Neuronal stem cell (in vitro differentiated cells): Measurements from ENCODE around the gene COG7.
A peak's percentile ranks its signal among the peaks of the same experiment; 100 is the strongest.
"Not testable (repeated sequence)": the region's sequence is repeated elsewhere in the genome, so short reads cannot be mapped to it uniquely, and the experiment has no call there.

ENCODE experiments used
- DNase-seq: peaks from one replicate; pipeline ENCODE4 v3.0.0-alpha.2; 2013; ENCODE audit warnings: low spot score
- H2AFZ ChIP-seq: one replicate; pipeline ENCODE4 v1.6.1; 2013; ENCODE audit warnings: mild to moderate bottlenecking, low read length, inconsistent platforms
- H2AK5ac ChIP-seq: 2 replicates; pipeline ENCODE4 v1.6.1; 2013; ENCODE audit warnings: low read depth, mild to moderate bottlenecking, inconsistent platforms, low read length, moderate library complexity, mixed read lengths
- H2BK120ac ChIP-seq: 2 replicates; pipeline ENCODE4 v1.6.1; 2013; ENCODE audit warnings: low read depth, mild to moderate bottlenecking, inconsistent platforms, low read length, moderate library complexity, mixed read lengths
- H2BK12ac ChIP-seq: one replicate; pipeline ENCODE4 v1.6.1; 2013; ENCODE audit warnings: low read length, inconsistent platforms
- H2BK15ac ChIP-seq: 2 replicates; pipeline ENCODE4 v1.6.1; 2013; ENCODE audit warnings: mild to moderate bottlenecking, low read length, inconsistent platforms, mixed read lengths
- H2BK5ac ChIP-seq: one replicate; pipeline ENCODE4 v1.6.1; 2013; ENCODE audit warnings: inconsistent platforms, mild to moderate bottlenecking, low read length, moderate library complexity
- H3K14ac ChIP-seq: one replicate; pipeline ENCODE4 v1.6.1; 2013; ENCODE audit warnings: low read length, inconsistent platforms
- H3K18ac ChIP-seq: 2 replicates; pipeline ENCODE4 v1.6.1; 2013; ENCODE audit warnings: low read length, inconsistent platforms
- H3K23ac ChIP-seq: 2 replicates; pipeline ENCODE4 v1.6.1; 2013; ENCODE audit warnings: low read depth, mild to moderate bottlenecking, mixed read lengths, low read length, inconsistent platforms; ENCODE audit not compliant: poor library complexity
- H3K27ac ChIP-seq: replicated peaks from 3 replicates; pipeline ENCODE4 v1.5.1; 2013; ENCODE audit warnings: low read length, inconsistent platforms
- H3K27me3 ChIP-seq, 3 experiments: 2 replicates each; pipeline ENCODE4 v1.6.1; 2013; ENCODE audit warnings: low read length in 3 of 3, mild to moderate bottlenecking in 2 of 3, inconsistent platforms in 1 of 3, low read depth in 1 of 3, mixed read lengths in 1 of 3, moderate library complexity in 1 of 3; ENCODE audit not compliant: control insufficient read depth in 3 of 3, insufficient read depth in 3 of 3
- H3K36me3 ChIP-seq, 2 donors: replicated peaks in 1 of 2; 2 replicates each; pipeline ENCODE4 v1.6.1; 2013; ENCODE audit warnings: low read length in 2 of 2; ENCODE audit not compliant: control insufficient read depth in 2 of 2, insufficient read depth in 2 of 2
- H3K4ac ChIP-seq: 2 replicates; pipeline ENCODE4 v1.6.1; 2013; ENCODE audit warnings: inconsistent platforms, mild to moderate bottlenecking, low read length, moderate library complexity
- H3K4me1 ChIP-seq, 2 donors: 1 replicate in 1 of 2; 2 replicates in 1 of 2; pipeline ENCODE4 v1.6.1; 2013; ENCODE audit warnings: low read length in 2 of 2, low read depth in 1 of 2; ENCODE audit not compliant: control insufficient read depth in 2 of 2, insufficient read depth in 1 of 2
- H3K4me2 ChIP-seq: one replicate; pipeline ENCODE4 v1.6.1; 2013; ENCODE audit warnings: mild to moderate bottlenecking, low read length, inconsistent platforms; ENCODE audit not compliant: insufficient read depth, poor library complexity, severe bottlenecking
- H3K4me3 ChIP-seq, 2 donors: 2 replicates each; pipeline ENCODE4 v1.5.1; 2013; ENCODE audit warnings: low read length in 2 of 2, mild to moderate bottlenecking in 2 of 2, inconsistent platforms in 1 of 2, moderate library complexity in 1 of 2
- H3K79me1 ChIP-seq: one replicate; pipeline ENCODE4 v1.6.1; 2013; ENCODE audit warnings: low read depth, mild to moderate bottlenecking, inconsistent platforms, low read length, moderate library complexity
- H3K9ac ChIP-seq: one replicate; pipeline ENCODE4 v1.6.1; 2013; ENCODE audit warnings: mild to moderate bottlenecking, low read depth, low read length, inconsistent platforms; ENCODE audit not compliant: poor library complexity
- H3K9me3 ChIP-seq, 2 donors: replicated peaks in 1 of 2; 2 replicates each; pipeline versions ENCODE3 to v1.6.1; 2013; ENCODE audit warnings: low read length in 2 of 2, mild to moderate bottlenecking in 2 of 2, inconsistent platforms in 1 of 2, low read depth in 1 of 2, mixed read lengths in 1 of 2, moderate library complexity in 1 of 2; ENCODE audit not compliant: control insufficient read depth in 2 of 2, insufficient read depth in 1 of 2
- H4K8ac ChIP-seq: one replicate; pipeline ENCODE4 v1.6.1; 2013; ENCODE audit warnings: low read depth, mild to moderate bottlenecking, inconsistent platforms, low read length, moderate library complexity
- H4K91ac ChIP-seq: one replicate; pipeline ENCODE4 v1.6.1; 2013; ENCODE audit warnings: low read length, low read depth, mild to moderate bottlenecking, inconsistent platforms; ENCODE audit not compliant: poor library complexity
- WGBS, 2 donors: extraction: QIAGEN DNeasy Blood & Tissue Kit; methylation state at CpG; one replicate each; pipeline ENCODE4 v1.1.7; 2013; ENCODE audit warnings: missing lambda C conversion rate in 2 of 2, mixed read lengths in 1 of 2; ENCODE audit not compliant: insufficient read length in 2 of 2, insufficient replicate concordance in 1 of 2; ENCODE audit errors: extremely low coverage in 2 of 2; 5-methylcytosine and 5-hydroxymethylcytosine counted together

COG7 gene

DNA sequence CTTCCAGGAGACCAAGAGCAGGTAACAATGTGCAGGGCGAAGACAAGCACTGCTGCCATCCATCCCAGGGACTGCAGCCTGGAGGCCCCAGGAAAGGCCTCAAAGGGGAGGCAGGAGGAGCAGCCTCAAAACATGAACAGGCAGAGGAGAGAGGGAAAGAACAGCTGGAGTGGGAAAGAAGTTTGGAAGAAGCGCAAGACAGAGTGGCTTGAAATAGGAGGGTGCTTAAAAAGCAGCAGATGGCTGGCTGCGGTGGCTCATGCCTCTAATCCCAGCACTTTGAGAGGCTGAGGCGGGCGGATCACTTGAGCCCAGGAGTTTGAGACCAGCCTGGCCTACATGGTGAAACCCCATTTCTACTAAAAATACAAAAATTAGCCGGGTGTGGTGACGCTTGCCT is 52.5 kb downstream of the COG7 start:
- H3K23ac ChIP-seq, H2BK5ac ChIP-seq, H4K91ac ChIP-seq, H2AFZ ChIP-seq, H3K4me3 ChIP-seq, H3K14ac ChIP-seq, H2BK12ac ChIP-seq, H2AK5ac ChIP-seq, H2BK15ac ChIP-seq, DNase-seq, H3K9ac ChIP-seq, H3K4ac ChIP-seq, H3K9me3 ChIP-seq, H3K4me2 ChIP-seq, H2BK120ac ChIP-seq, H3K79me1 ChIP-seq, H3K27me3 ChIP-seq, H3K27ac ChIP-seq: not testable (repeated sequence)
- Histone ChIP-seq H4K8ac (peak overlapping the region; percentile 89), H3K18ac (peak overlapping the region; percentile 7), H3K36me3 (peaks cover 6 to 69% of the 10 kb centered on the region in 2 donors), H3K4me1 (peaks cover 11 to 16% of the 10 kb centered on the region in 2 donors)
- WGBS, 2 donors = no CpG with 5 or more reads among the region's 7 CpGs

DNA sequence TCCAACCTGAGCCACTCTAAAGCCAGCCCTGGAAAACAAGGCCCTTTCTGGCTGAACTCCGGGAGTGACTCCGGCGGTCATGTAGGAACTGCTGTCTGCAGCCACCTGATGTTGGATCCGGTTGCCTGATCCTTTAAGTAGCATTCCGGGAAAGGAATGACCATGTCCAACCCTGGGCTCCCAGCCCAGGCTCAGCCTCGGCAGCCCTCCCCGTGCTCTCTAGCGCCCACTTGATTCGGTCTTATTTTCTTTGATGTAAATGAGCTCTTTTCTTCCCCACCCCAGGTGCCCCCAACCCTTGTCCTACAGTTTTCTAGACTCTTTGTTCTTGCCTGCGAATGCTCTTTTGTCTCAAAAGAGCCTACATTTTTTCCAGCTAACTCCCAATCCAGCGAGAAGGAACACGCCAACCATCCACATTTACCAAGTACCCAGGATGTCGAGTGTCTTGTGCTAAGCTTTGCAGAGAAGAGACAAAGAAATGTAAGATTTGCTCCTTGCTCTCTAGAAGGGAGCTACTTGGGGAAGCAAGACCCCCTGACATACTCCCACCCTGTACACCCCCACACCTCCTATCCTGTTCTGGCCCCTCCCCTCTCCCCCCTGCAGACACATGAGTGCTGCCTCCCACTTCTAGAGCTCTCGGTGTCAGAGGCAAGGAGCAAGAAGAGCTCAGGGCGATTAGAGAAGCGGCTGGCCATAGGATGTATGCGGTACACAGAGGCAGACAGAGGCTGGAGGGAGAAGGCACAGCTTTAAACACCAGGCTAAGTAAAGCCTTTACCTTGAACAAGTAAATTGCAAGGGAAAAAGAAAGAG is 53.8 kb downstream of the COG7 start:
- no peak overlapping the region for H3K23ac ChIP-seq
- no peak overlapping the region for H2BK120ac ChIP-seq
- peak overlapping the region; percentile 20 for H2BK5ac ChIP-seq
- H3K79me1 ChIP-seq = no peaks in the 10 kb centered on the region
- no peak overlapping the region for H4K91ac ChIP-seq
- H3K4ac ChIP-seq = no peak overlapping the region
- no peak overlapping the region for H3K14ac ChIP-seq
- peak overlapping the region; percentile 12 for H3K18ac ChIP-seq
- no peaks in the 10 kb centered on the region for H3K27me3 ChIP-seq
- H2AK5ac ChIP-seq = no peak overlapping the region
- H2AFZ ChIP-seq = peak overlapping the region; percentile 81
- no peaks in the 10 kb centered on the region for H3K9me3 ChIP-seq
- peak; percentile 59 for DNase-seq
- peaks cover 11 to 16% of the 10 kb centered on the region in 2 donors for H3K4me1 ChIP-seq
- H3K4me3 ChIP-seq = no peak overlapping the region
- H2BK15ac ChIP-seq = no peak overlapping the region
- peaks cover 4 to 63% of the 10 kb centered on the region in 2 donors for H3K36me3 ChIP-seq
- H3K27ac ChIP-seq = peak overlapping the region; percentile 31
- H3K9ac ChIP-seq = no peak overlapping the region
- no CpG with 5 or more reads among the region's 17 CpGs for WGBS, 2 donors
- peak overlapping the region; percentile 37 for H3K4me2 ChIP-seq
- no peak overlapping the region for H4K8ac ChIP-seq
- no peak overlapping the region for H2BK12ac ChIP-seq

DNA sequence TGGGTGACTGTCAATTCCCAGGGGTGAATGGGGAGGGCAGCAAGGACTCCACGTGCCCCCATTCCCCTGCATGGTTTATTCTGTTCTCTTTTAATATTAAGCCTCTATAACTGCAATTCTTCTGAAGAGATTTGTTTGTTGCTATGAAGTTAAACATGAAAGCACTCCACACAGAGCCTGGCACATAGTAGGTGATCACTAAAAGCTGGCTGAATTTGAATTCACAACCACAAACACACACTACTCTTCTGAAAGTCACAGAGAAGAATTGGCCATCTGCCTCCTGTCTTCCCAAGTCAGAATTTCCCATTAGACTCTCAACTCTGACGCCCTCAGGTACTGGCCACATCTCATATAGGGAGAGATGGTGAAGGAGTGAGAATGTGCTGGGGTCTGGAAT is 55.5 kb downstream of the COG7 start:
- no peak overlapping the region for H2BK12ac ChIP-seq
- H2AK5ac ChIP-seq = no peak overlapping the region
- no peak overlapping the region for H3K27ac ChIP-seq
- H3K9ac ChIP-seq = no peak overlapping the region
- H3K18ac ChIP-seq = no peak overlapping the region
- no peaks in the 10 kb centered on the region for H3K27me3 ChIP-seq
- no CpG with 5 or more reads among the region's 2 CpGs for WGBS, 2 donors
- H3K36me3 ChIP-seq = peaks cover 5 to 55% of the 10 kb centered on the region in 2 donors
- H3K4ac ChIP-seq = no peak overlapping the region
- H3K4me2 ChIP-seq = no peak overlapping the region
- no peak overlapping the region for H4K91ac ChIP-seq
- H4K8ac ChIP-seq = no peak overlapping the region
- H2AFZ ChIP-seq = no peak overlapping the region
- H2BK5ac ChIP-seq = no peak overlapping the region
- no peak overlapping the region for H2BK15ac ChIP-seq
- H3K9me3 ChIP-seq = no peaks in the 10 kb centered on the region
- H2BK120ac ChIP-seq = no peak overlapping the region
- no peak overlapping the region for H3K23ac ChIP-seq
- no peak overlapping the region for H3K4me3 ChIP-seq
- H3K14ac ChIP-seq = no peak overlapping the region
- peaks cover 11 to 16% of the 10 kb centered on the region in 2 donors for H3K4me1 ChIP-seq
- H3K79me1 ChIP-seq = no peaks in the 10 kb centered on the region
- DNase-seq = no peak

DNA sequence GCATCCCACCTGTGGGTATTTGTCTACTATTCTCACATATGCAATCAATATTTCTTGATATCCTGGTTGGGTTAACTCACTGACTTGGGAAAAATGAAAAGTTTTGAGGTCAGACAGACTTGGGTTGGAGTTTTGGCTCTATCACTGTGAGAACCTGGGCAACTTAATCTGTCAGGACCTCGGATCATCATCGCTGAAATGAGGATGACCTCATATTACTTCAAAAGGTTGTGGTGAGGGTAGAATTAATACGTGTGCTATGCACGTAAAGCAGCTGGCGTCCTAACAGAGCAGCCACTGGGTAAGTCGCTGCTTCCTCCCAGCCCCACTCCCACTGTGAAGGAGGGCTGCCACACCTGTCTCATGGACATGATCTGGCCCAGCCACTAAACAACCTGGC is 57.3 kb downstream of the COG7 start:
- no peak overlapping the region for H2BK5ac ChIP-seq
- no peak overlapping the region for H3K4me2 ChIP-seq
- no peak for DNase-seq

More for the DNA sequence above, 57.3 kb downstream of the COG7 start:
- Histone ChIP-seq H3K9ac (no peak overlapping the region), H3K23ac (peak overlapping the region; percentile 75), H3K4me3 (no peak overlapping the region), H3K14ac (no peak overlapping the region), H2BK120ac (no peak overlapping the region), H4K91ac (no peak overlapping the region), H3K9me3 (no peaks in the 10 kb centered on the region), H3K4ac (no peak overlapping the region), H3K4me1 (peaks cover 11 to 15% of the 10 kb centered on the region in 2 donors), H2BK15ac (no peak overlapping the region), H2AK5ac (no peak overlapping the region), H2BK12ac (no peak overlapping the region), H3K27ac (no peak overlapping the region), H3K27me3 (no peaks in the 10 kb centered on the region), H3K18ac (no peak overlapping the region), H4K8ac (no peak overlapping the region), H3K79me1 (no peaks in the 10 kb centered on the region), H3K36me3 (peaks cover 21 to 57% of the 10 kb centered on the region in 2 donors), H2AFZ (no peak overlapping the region)
- no CpG with 5 or more reads among the region's 6 CpGs for WGBS, 2 donors
